Subcutaneous abdominal adipose tissue (tissue), 5 donors: ENCODE results near the gene ATP10A.

Source experiments
- H3K27ac ChIP-seq: one replicate; pipeline ENCODE4 v1.7.0; 2013; ENCODE audit warnings: low read depth, mild to moderate bottlenecking, inconsistent platforms, low read length, moderate library complexity
- H3K27me3 ChIP-seq, 5 donors: one replicate each; pipeline ENCODE4 v1.7.0; 2013; ENCODE audit warnings: low read length in 5 of 5, inconsistent platforms in 1 of 5; ENCODE audit not compliant: control insufficient read depth in 5 of 5, insufficient read depth in 4 of 5
- H3K36me3 ChIP-seq, 5 donors: one replicate each; pipeline ENCODE4 v1.7.0; 2013; ENCODE audit warnings: low read length in 5 of 5; ENCODE audit not compliant: control insufficient read depth in 5 of 5, insufficient read depth in 5 of 5
- H3K4me1 ChIP-seq, 5 donors: one replicate each; pipeline ENCODE4 v1.7.0; 2013; ENCODE audit warnings: low read length in 5 of 5, mild to moderate bottlenecking in 3 of 5, moderate library complexity in 1 of 5; ENCODE audit not compliant: control insufficient read depth in 5 of 5, insufficient read depth in 5 of 5
- H3K4me3 ChIP-seq, 5 donors: one replicate each; pipeline ENCODE4 v1.7.0; 2013; ENCODE audit warnings: low read length in 5 of 5, low read depth in 1 of 5
- H3K9ac ChIP-seq, 5 donors: one replicate each; pipeline ENCODE4 v1.7.0; 2013; ENCODE audit warnings: low read length in 5 of 5, mild to moderate bottlenecking in 4 of 5, moderate library complexity in 3 of 5
- H3K9me3 ChIP-seq, 5 donors: one replicate each; pipeline ENCODE4 v1.7.0; 2013; ENCODE audit warnings: low read length in 5 of 5; ENCODE audit not compliant: control insufficient read depth in 5 of 5
- donor health status: healthy.
- donor health status: healthy.
- donor health status: healthy.
- donor health status: healthy.
- donor health status: healthy.

ATP10A gene

DNA sequence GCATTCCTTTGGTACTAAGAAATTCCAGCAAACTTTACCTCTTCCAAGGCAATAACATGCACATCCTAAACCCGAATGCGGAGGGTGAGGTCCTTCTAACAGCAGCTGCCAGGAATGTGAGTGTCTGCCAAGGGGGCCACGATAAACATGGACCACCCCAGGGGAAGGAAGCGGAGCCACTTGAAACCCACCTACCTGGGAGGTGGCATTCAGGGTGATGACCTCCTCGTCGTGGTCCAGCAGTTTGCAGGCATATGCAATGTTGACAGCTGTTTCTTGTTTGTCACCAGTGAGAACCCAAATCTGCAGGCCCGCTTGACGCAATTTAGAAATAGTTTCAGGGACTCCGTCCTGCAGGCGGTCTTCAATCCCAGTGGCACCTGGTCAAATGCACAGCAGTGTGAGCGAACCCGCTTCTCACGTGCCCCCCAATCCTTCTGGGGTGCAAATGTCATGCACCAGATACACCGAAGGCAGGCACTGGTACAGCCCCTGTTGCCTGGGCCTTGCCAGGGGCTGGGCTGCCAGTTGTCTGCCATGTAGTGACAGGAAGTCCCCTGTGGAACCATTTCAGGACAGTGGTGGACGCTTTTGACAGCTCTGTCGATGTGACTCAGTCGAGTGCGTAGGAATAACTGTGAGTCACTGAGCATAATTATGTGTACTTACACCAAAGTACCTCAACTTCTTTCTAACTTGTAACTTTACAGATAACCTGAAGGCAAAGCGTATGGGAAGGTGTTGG lies 161.2 kb downstream of the ATP10A start:
- Histone ChIP-seq H3K27ac (no peak overlapping the region), H3K4me3 (no peak overlapping the region), H3K9me3 (no peaks in the 10 kb centered on the region), H3K9ac (no peak overlapping the region), H3K4me1 (no peaks in the 10 kb centered on the region), H3K36me3 (peaks cover 0 to 24% (median 9%) of the 10 kb centered on the region in 5 donors), H3K27me3 (no peaks in the 10 kb centered on the region)

DNA sequence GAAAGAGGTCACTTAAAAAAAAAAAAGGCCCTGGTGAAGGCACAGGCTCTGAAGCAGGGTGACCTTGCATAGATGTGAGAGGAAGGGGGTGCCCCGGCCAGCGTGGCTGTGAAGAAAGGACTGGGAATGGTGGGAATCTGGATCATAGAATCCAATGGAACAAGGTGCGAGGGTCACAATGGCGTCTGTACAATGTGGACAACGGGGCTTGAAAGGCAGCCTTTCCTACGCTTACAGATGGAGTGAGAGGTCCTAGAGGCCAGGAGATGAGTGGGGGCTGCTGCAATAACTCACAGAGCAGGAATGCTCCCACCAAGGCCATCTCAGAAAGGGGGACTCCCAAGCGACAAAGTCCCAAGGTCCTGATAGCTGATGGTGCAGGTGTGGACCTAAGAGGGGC lies 162.2 kb downstream of the ATP10A start:
- H3K4me3 ChIP-seq, result no peak overlapping the region
- no peak overlapping the region for H3K27ac ChIP-seq
- no peaks in the 10 kb centered on the region for H3K9me3 ChIP-seq
- H3K4me1 ChIP-seq, result no peaks in the 10 kb centered on the region
- H3K36me3 ChIP-seq, result peaks cover 3 to 26% (median 14%) of the 10 kb centered on the region in 5 donors
- H3K9ac ChIP-seq, result no peak overlapping the region
- H3K27me3 ChIP-seq, result no peaks in the 10 kb centered on the region

DNA sequence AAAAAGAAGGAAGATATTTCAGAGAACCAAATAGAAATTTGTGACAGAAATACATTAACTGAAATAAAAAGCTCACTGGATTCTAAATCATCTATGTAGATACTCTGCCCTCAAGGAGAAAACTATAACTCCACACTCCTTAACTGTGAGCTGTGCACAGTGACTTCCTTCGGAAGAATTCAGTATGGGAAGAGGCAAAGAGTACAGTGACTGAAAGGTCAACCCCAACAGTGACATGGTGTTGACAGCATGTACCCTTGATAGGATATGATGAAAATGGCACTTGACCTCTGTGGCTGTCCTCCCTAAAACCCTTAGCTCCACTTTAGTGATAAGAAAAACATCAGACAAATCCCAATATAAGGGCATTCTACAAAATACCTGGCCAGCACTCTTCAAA lies 165.5 kb downstream of the ATP10A start:
- H3K9ac ChIP-seq, result no peak overlapping the region
- H3K4me3 ChIP-seq, result no peak overlapping the region
- no peaks in the 10 kb centered on the region for H3K4me1 ChIP-seq
- peaks cover 9 to 40% (median 31%) of the 10 kb centered on the region in 5 donors for H3K36me3 ChIP-seq
- H3K9me3 ChIP-seq, result no peaks in the 10 kb centered on the region
- no peak overlapping the region for H3K27ac ChIP-seq
- no peaks in the 10 kb centered on the region for H3K27me3 ChIP-seq

DNA sequence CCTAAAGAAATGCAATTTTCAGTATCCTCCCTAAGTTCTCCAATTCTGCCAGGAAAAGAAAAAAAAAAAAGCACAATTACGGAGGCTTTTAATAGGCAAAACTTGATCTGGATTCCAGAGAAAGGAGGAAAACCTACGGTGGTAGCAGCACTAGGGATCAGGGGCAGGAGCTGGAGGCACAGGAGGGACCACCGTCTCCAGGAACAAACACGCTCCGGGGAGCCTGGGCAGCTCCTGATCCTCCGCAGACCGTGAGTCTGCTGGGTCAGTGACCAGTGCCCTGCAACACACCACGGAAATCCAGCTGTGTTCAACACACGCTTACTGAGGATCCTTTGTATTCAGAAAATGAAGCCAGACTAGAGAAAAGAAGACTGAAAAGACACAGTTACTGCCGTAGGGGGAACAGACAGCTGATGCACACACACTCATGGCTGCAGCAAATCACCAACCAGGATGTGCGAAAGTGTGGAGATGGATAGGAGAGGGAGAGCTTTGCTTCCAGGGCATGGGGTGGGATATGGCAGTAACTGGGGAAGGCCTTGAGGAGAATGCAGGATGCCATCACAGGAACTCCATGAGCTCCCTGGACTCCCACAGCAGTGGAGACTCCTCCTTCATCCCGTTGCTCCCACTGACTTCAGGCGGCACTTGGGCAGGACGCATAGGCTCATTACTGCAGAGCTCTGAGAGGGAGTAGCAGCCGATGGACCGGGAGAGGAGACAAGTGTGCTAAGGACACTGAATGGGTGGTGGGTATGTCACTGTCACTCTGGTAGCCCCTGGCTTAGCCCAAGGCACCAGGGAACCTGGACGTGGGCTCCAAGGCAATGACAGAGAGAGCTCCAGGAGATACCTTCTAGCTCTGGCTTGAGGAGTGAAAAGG lies 167.0 kb downstream of the ATP10A start:
- Histone ChIP-seq H3K4me3 (no peak overlapping the region), H3K27me3 (no peaks in the 10 kb centered on the region), H3K4me1 (no peaks in the 10 kb centered on the region), H3K36me3 (peaks cover 9 to 39% (median 25%) of the 10 kb centered on the region in 5 donors), H3K27ac (no peak overlapping the region), H3K9ac (no peak overlapping the region), H3K9me3 (no peaks in the 10 kb centered on the region)

DNA sequence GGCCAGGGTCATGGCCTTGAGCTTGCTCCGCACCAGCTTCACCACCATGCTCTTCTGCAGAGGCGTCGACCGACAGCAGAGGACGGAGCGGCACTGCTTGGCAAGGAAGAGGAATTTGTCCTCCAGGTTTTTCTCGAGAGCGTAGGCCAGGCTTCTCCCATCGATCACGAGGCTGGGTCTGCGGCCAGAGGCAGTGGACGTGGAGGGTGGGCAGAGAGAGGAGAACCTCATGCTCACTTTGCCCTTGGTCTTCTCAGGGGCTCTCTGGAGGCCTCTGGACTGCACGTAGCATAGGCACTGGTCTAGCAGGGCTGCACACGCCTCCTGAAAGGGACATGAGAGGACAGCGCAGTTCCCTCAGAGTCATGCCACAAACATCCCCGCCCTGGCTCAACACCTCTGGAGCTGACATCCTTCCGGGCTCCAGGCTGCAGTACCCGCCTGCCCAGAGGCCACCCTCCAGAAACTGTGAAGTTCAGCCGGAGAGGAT lies 168.3 kb downstream of the ATP10A start:
- Histone ChIP-seq H3K9ac (no peak overlapping the region), H3K4me1 (no peaks in the 10 kb centered on the region), H3K9me3 (no peaks in the 10 kb centered on the region), H3K27ac (no peak overlapping the region), H3K27me3 (no peaks in the 10 kb centered on the region), H3K36me3 (peaks cover 2 to 35% (median 24%) of the 10 kb centered on the region in 5 donors), H3K4me3 (no peak overlapping the region)

DNA sequence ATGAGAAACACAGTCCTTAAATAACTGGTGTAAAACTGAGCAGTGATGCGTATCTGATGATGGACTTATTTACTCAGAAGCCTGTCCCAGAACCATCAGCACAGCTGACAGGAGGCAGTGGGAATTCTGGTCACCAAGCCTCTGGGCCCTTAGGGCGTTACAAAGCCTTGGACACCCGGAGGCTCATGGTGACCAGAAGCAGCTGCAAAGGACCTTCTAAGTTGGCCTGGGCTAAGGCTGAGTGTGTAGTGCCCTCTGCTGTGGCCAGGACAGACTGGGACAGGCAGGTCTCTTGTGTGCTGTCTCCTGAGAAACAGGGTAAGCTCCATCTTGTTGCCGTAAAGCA lies 168.9 kb downstream of the ATP10A start:
- Histone ChIP-seq H3K27me3 (no peaks in the 10 kb centered on the region), H3K9ac (no peak overlapping the region), H3K4me3 (no peak overlapping the region), H3K36me3 (peaks cover 2 to 35% (median 24%) of the 10 kb centered on the region in 5 donors), H3K4me1 (no peaks in the 10 kb centered on the region), H3K27ac (no peak overlapping the region), H3K9me3 (no peaks in the 10 kb centered on the region)

DNA sequence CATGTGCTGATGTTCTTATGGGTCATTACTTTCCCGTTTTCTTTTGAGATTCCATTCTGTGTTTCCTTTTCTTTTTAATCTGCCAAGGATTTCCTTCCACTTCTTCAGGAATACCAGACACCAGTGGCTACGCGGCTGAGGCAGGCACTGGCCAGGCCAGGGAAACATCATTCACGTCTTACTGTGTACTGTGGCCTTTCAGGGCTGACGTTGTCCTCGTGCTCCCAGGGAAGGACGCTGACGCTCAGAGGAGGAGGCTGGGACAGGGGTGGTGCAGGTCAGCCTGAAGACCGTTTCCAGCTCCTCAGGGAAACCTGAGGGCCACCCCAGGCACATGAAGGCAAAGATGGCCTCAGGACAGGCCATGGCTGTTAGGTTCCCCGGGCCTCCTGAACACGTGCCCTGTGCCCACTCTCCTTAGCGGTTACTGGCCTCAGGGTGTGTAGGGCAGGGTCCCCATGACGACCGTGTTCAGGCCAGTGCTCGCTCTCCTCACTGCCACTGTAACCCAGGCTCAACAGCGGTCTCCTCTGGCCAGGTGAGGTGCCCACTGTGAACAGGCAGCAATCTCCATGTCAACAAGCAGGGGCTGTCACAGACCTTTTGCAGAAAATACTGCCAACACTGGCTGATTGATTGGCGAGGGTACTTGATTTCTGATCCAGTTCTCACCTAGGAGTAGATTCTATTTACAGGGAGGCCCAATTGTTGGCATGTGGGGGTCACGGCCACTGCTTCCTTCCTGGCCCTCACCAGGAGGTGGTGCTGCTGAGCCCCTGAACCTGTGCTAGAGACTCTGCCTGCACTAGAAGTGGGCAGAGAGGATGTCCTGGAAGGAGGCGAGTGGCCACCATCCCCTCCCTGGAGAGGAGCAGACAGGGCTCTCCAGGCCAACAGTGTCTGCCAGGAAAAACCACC lies 169.5 kb downstream of the ATP10A start:
- Histone ChIP-seq H3K27ac (no peak overlapping the region), H3K27me3 (no peaks in the 10 kb centered on the region), H3K9ac (no peak overlapping the region), H3K9me3 (no peaks in the 10 kb centered on the region), H3K36me3 (peaks cover 2 to 35% (median 24%) of the 10 kb centered on the region in 5 donors), H3K4me3 (no peak overlapping the region), H3K4me1 (no peaks in the 10 kb centered on the region)

DNA sequence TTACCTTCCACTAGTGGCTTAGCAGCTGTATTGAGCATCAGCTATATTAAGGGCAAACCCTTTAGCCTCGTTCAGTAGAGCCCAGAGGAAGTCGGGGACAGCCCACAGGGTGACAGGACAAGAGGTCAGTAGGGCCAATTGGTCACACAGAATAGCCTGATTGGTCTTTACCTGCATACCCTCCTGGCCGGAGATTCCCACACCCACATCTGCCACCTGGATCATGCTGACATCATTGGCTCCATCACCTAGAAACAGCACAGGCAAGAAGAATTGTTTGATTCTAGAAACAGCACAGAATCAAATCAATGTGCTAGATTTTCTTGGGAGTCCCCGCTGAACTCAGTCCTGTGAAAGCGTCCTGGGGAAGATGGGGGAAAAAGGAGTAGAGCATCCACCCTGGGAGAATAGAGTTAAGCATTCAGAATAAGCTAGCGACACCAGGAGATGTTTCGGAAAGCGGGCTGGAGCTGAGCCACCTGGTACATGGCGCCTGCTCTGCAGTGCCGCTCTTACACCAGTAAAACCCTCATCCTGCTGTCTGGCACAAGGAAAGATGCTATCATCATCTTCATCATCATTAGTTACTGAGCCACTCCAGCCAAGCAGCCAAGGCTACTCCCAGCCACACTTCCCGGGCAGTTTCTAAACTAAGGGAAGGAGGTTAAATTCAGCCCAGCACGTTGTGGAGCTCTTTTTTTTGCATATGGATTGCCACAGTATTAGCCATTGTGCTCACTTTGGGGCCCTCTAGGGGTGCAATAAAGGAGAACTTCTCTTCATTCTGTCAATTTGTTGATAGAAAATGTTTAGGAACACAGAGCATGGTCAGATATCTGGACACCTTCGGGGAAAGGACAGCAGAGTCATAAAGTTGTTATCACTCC lies 171.3 kb downstream of the ATP10A start:
- Histone ChIP-seq H3K4me1 (no peaks in the 10 kb centered on the region), H3K27me3 (no peaks in the 10 kb centered on the region), H3K36me3 (peaks cover 0 to 43% (median 29%) of the 10 kb centered on the region in 5 donors), H3K9me3 (no peaks in the 10 kb centered on the region), H3K9ac (no peak overlapping the region), H3K4me3 (no peak overlapping the region), H3K27ac (no peak overlapping the region)
